Stimulated activated CD8-positive, alpha-beta memory T cell treated with anti-CD3 and anti-CD28 coated beads, Interleukin-12 subunit alpha, Interleukin-12 subunit beta, amount 100 ng/mL, for 1 hour (primary cell): ENCODE results near the gene SNCB.

Experiments
- DNase-seq: peaks from one replicate; pipeline ENCODE4 v3.0.0-alpha.2; 2020; ENCODE audit warnings: low read depth

Gene SNCB

DNA sequence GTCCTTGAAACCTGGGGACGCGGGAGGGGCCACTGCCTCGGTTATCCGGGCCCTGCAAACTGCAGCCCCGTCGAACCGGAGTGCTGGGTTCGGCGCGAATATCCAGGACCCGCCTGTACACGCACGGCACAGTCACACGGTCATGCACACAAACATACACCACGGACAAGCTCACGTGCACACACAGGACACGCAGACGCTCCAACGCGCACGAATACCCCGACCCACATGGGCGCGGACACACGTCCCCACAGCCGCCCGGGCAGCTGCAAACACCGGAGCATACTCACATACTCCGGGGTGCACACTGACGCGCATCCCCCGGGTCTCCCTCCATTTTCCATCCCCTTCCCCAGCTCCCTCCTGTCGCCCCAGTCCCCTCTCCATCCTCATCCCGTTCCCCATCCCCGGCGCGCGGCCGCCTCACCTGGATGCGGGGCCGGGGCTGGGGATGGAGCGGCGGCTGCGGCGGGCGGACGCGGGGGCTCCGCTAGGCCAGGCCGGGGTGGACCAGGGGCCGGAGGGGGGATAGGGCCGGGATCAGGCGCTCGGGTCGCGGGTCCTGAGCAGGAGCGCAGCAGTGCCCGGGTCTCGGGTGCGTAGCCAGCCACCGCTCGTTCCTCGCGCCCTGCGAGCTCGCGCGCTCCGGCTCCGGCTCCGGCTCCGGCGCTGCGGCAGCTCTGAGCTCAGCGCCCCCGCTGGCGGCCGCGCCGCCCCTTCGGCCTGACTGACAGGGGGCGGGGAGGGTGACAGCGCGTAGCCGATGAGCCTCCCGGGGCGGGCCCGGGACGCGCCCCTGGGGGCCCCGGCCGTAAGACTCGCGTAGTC, at the start of gene SNCB, which contains the start of gene EIF4E1B:
SNCB (minus strand) TSS at position 682 of the 828 bp plus-strand sequence. CDS start 880 bp downstream, outside the sequence.
EIF4E1B (plus strand) TSS at position 823 of the 828 bp plus-strand sequence. CDS start 12,113 bp downstream, outside the sequence.
- DNase-seq: no peak

DNA sequence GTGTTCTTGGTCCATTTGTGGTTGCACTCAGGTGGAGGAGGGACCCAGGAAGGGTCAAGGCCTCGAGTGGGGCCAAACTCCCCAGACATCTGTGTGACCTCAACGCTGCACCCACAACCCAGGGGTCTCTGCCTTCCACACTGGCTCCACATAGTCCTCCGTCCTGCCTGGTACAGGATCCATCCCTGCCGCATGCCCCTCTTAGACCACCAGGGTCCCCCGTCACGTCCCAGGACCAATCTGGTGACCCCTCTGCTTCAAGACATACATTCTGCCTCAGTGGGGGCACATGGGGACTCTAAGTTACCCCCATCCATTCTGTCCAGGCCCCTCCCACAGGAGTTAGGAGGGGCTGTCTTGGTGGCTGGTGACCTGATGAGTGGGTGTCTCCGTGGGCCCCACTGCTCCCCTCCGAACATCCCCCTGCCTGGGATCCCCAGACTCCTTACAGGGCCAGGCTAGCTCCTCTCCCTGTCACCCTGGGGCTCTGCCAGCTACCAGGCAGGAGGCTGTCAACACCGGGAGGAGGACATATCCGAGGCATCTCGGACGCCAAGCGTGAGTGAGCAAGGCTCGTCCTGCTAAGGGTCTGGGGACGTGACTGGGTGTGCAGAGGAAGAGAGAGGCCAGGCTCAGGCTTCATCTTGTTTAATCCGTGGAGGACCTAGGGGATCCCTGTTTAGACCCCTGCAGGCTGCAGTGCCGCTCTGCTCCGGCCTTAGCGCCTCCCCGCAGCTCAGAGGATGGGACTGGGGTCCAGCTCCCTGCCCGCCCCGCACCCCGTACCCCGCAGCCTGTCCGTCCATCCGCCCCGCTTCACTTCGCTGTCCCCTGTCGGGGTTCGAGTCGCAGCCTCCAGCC, 49.3 kb upstream of the SNCB start:
- no peak for DNase-seq

DNA sequence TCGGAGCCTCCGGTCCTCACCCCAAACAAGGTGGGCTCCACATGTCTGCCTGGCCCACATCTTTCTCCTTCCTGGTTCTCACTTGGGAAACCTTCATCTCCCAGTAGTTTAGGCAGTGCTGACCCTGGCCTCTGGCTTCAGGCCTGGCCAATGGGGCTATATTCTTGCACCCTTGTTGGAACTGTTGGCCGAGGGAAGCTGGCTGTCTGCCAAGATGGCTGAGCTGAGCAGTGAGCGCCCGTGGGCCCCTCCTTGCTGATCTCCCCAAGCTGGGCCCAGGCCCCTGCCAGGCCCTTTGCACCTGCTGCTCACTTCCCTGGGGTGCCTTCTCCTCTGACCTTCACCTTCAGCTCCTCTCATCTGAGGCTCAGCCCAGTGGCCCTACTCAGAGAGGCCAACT, 48.2 kb upstream of the SNCB start:
- no peak for DNase-seq

DNA sequence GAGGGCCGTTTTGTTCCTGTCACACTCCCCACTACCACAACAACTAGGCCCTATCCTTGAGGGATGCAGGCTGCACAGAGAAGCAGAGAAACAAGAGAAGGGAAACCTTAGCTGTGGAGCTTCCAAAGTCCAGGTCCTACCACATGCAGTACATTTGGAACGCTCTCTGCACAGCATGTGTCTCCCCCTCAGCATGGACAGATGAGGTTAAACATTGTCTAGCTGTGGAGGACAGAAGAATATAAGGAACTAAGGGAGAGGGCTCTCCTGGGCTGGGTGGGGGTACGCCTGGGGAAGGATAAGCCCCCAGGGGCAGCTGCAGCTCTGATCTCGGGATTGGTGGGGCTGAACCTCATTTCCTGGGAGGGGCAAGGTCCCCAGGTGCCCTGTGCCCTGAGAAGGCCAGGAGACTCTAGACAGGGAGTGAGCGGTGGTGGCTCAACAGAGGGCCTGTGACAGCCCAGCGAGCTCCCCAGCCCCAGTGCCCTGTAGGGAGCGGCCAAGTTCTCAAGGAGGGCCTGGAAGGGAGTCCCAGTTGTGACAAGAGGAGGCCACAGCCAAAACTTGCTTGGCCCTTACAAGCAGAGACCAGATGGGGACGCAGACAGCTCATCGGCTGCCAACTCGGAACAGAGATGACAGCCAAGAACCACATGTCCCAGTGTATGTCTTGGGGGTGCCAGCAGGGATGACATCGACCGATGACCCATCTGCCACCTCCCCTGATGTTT, 47.0 kb upstream of the SNCB start:
- DNase-seq: no peak

DNA sequence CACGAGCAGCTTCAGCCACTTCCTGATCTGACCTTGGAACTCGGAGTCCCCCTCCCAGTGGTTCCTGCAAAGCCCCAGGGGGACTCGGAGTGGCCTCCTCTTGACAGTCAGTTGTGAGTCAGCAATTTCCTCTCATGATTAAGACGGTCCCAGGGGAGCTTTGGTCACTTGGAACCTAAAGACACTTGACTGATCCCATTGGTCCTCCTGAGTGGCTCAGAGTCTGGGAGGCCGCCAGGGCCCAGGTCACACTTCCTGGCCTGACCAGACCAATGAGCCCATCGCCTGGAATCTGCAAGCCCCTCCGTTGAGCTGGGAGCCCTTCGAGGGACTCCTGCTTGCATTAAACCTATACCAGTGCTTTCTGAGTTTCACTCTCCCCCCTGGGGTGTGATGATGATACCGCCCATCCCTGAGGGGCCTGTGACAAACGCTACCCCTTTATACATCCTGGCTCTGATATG, 46.1 kb upstream of the SNCB start:
- no peak for DNase-seq

DNA sequence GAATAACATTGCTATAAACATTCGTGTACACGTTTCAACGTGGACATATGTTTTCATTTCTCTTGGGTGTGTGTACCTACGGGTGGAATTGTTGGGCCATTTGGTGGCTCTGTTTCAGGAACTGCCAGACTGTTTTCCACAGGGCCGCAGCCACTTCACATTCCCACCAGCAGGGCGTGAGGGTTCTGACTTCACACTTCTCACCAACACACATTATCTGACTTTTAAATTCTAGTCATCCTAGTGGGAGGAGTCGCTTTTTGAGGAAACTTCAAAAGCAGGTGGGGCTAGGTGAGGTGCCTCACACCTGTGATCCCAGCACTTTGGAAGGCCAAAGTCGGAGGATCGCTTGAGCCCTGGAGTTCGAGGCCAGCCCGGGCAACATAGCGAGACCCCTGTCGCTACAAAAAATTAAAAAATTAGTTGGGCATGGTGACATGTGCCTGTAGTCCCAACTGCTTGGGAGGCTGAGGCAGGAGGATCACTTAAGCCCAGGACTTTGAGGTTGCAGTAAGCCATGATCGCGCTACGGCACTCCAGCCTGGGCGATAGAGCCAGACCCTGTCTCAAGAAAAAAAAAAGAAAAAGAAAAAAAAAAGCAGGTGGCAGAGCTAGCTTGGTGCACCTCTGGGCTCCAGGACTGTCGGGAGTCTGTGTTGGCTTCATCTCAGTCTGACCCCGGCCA, 45.5 kb upstream of the SNCB start:
- DNase-seq: no peak

DNA sequence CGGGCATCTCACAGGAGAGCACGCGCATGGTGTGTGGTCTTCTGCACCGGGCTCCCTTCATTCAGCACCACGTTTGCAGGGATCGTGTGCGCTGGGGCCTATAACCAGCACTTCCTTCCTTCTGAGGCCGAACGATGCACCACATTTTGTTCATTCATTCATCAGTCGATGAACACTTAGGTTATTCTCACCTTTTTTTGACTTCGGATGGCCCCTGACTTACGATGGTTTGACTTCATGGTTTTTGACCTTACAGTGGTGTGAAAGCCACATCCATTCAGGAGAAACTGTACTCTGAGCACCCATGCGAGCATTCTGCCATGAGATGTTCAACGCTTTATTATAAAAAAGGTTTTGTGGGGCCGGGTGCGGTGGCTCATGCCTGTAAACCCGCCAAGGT, 44.5 kb upstream of the SNCB start:
- no peak for DNase-seq

DNA sequence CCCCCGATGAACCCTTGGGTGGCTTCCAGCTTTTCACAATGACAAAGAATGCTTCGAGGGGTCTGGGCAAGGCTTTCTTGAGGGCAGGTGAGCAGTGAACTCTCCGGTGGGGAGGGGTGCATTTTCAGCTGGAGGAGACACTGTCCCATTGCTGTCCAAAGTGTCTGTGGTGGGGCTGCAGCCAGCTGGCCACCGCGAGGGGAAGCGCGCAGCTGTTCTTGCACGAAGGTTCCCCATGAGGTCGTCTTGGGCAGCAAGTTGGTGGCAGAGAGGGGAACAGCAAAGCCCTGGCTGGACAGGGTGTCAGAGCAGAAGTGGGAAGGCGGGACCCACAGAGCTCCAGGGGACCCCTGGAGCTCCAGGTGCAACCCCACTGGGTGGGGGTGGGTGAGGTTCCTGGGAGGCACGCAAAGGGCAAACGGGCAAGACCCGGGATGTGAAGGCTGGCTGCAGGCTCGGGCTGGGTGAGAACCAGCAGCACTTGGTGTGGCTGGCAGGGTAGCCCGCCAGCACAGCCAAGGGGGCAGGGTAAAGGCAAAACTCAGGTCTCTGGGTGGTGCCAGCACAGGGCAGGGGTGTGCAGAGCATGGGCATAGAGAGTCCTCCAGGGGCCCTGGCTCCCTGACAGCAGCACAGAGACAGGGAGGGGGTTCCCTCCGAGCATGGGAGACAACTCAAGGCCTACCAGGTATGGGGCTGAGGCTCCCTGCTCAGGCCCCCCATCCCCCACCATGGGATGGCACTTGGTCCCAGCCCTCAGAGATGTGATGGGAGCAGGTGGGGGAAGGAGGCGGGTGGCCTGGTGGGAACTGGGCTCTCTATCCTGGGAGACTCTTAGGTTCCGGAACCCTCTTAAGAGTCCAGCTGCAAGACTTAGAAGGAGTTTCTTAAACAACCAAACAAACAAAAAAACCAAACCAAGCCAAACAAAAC, 43.6 kb upstream of the SNCB start:
- no peak for DNase-seq

DNA sequence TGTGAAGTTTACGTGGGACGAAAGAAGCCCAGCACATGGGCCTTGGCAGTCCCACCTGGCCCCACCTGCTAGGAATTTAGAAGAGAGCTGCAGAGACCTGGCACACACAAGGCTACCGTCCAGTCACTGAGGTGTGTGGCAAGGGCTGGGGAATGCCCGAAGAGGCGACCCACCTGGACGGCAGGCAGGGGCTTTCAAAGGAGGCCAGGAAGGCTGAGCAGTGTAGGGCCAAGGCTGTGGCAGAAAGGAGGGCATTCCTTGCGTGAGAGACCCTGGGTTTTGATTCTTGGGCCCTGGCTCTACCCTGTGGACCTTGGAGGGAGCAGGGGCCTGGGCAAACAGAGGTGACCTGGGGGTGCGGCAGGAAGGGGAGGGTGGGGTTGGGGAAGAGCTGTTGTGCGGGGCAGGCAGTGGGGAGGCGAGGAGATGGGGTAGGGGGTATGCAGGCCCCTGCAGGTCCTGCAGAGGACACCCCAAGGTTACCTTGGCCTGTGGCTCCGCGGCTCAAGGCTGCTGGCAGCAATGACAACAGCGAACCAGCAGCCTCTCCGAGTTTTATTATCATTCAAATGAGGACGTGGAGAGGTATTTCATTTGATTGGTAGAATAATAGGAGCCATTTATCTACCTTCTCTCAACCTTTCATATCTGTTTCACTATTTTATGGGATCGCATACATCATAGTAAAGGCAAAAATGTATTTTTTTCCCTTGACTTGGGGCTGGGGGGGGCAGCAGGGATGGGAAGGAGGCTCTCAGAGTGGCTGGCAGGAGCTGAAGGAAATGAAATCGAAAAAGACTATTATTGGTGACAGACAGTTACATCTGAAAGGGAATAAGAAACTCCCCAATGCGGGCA, 41.8 kb upstream of the SNCB start:
- no peak for DNase-seq

DNA sequence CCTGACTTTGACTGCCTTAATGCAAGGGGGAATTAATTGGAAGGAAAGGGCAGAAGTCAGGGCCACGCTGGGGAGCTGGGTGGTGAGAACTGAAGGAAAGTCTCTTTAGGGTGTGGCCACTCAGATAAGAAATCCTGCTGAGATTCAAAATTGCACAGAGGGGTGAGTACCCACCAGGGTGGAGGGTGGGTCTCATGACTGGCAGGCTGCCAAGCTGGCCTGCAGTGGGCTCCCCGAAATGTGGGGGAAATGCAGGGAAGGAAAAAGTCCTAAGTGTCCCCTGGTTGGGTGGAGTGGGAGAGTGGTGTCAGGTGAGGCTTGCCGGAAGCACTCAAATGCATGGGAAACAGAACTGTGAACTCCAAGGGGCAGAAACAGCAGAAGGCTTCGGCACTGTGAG, 41.1 kb upstream of the SNCB start:
- no peak for DNase-seq

DNA sequence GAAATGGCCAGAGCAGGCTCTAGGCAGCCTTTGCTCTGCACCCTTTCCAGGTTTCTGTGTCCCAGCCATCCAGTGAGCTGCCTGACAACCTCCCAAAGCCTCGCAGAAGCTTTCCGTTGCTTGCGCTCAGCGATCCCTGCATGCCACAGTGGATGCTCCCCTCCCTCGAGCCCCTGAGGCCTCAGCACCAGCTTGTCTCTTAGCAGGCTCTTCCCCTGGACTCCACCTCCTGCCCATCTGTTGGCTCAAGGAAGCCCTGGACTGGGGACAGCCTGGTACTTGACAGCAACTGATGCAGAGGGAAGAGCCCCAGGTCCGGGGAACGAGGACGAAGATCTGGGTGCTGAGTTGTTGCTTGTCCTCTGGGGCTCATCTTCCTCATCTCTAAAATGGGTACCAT, 40.1 kb upstream of the SNCB start:
- DNase-seq: no peak

DNA sequence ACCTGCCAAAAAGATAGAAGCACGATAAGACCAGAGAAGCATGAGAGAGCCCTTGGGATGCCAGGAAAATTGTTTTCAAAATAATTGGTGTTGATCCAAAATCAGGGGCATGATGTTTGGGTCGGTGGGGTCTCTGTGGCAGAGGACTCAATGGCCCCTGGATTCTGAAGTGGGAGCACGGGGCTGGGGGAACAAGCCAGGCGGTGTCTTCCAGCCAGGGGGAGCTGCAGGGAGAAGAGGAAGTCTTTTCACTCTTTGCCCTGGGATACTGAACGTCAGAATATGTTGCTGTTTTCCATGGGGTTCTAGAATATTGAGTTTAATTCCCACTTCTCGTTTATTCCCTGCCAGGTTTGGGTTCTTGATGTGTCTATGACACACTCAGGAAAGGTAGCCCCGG, 37.3 kb upstream of the SNCB start:
- DNase-seq: no peak

DNA sequence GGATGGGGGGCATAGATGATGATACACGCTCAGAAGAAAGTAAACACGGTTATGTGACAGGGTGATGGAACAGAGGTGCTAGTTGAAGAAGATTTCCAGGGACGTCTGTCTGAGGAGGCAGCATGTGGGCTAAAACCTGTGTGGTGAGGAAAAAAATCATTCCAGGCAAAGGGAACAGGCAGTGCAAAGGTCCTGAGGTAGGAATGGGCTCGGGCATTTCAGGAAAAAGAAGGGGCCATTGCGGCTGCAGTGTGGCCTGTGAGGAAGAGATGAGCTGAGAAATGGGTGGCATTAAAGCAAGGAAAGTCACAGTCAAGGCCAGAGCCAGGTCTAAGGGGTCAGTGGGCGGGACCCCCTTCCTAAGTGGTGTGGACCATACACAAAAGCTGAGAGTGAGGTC, 35.2 kb upstream of the SNCB start:
- DNase-seq: no peak

DNA sequence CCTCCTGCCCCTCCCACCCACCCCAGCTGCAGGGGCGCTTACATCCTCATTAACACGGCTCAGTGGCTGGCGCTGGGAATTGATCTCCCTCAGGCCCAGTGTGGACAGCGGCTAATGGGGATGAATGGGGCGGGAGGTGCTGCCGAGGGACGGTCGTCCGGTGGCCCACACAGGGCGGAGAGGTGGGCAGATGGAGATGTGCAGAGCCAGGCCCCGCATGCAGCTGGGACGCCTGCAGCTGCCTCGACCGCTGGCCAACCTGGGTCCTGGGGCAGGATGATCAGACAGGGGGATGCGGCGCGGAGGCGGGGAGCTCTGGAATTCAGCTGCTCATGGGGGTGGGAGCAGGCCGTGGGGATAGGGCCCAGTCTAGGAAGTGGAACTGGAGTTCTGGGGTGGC, 34.6 kb upstream of the SNCB start:
- DNase-seq: no peak

DNA sequence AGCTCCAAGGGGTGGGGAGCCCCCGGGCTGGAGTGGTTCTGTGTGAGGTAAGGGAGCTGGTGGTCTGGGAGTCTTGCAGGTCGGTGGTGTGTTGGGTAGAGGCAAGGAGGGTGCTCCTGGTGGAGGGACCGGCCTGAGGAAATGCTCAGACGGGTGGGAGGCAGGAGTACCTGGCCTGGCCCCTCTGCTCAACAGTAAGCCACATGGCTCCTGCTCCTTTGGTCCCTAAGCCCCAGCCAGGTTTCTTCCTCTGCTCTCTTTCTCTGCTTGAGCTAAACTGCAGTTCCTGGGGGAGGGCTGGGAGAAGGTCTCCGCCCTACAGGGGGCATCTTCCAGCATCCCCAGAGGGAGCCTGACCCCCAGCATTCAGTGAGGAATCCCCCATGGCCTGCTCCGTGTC, 34.1 kb upstream of the SNCB start:
- DNase-seq: no peak

DNA sequence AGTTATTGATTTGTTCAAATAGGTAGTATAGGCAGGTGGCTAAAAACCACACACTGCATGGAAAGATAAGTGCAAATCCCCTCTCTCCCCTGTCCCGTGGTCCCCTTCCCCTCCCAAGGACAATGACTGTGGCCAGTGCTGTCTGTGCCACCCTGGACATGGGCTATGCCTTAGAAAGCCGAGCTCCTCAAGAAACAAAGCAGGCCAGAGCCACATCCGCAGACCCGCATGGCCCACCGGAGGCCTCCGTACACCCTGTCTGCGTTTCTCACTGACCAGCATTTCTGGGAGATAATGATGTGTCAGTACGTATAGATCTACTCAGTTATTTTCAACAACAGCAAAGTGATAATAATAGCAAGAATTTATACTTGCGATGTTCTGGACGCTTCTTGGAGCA, 33.2 kb upstream of the SNCB start:
- DNase-seq: no peak

DNA sequence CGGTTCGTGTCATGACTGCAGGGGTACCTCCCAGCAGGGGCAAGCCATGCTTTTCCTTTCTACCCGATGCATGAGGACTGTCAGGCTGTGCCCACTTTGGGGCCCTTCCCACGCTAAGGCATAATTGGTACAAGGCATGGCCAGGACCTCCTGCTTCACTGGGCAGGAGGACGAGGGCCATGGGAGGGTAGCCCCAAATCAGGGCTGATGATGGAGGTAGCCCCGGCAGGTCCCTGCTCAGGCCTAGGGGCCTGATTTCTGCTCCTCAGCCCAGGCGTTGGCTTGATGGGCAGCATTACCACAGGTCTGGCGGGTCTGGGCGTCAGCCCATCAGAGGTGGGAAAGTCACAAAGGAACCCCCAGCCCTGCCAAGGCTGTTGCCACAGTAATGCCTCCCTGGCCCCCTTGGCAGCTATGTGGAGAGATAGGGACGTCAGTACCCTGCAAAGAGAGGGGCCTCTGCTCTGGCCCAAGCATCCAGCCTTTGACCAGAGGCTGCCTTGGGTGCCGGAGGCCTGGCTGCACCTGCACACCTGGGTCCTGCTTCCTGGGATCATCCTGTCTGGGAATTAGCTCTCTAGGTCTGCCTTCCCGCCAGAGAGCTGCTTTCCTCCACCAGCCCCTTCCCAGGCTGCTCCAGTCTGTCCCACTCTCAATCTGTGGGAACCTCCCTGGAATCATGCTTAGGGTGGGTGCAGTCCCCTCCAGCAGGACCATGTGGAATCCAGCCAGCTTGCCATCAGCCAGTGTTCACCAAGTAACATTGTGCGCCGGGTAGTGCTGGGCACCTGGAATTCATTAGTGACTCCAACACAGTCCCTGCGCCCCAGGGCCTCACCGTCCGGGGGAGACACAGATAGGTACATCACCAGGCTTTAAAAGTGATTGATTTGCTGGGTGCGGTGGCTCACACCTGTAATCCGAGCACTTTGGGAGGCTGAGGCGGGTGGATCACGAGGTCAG, 32.3 kb upstream of the SNCB start:
- no peak for DNase-seq

DNA sequence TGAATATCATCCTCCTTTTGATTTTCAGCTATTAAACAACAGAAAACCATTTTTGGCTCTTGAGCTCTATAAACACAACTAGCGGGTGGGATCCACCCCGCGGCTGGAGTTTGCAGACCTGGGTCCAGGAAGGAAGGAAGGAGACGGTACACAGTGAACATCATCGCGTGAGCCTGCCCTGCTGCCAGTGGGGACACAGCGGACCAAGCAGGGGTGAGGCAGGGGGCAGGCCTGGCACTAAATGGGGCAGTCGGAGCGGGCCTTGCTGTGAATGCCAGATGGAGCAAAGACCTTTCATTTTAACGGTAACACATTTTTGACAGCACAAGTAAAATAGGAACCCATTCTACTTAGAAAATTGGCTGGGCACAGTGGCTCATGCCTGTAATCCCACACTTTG, 31.3 kb upstream of the SNCB start:
- DNase-seq: no peak
